ENCODE results near the gene RANGAP1.

RANGAP1 gene

DNA sequence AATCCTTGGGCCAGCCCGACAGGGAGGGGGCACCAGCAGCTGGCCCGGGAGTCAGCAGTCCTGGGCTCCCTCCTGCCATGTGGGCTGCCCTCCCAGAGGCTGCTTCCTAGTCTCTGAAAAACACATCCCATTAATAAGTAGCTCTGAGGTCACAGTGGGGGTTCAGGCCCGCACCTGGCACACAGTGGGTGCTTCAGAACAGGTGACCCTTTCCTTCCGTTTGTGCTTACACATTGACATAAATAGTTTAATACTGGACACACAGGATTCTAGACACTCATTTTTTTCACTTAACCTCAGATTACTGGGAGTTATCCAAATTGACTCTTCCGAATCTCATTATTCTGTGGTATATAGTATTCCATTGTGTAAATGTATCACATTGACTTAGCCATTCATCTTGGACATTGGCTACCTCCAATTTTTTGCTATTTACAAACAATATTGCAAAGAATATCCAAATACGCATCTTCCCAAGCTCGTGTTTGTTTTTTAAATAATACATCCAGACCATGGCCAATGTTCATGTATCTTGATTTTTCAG is 44.8 kb downstream of the RANGAP1 start:
- no peak for ATAC-seq (replicated peaks)
- Mint-ChIP-seq H3K27ac (no peak overlapping the region), H3K4me1 (peaks cover 8 to 9% of the 10 kb centered on the region in 2 donors), H3K36me3 (peaks cover 8% of the 10 kb centered on the region in 2 donors), H3K9me3 (no peaks in the 10 kb centered on the region), H3K4me3 (no peak overlapping the region), H3K27me3 (no peaks in the 10 kb centered on the region)
- no peak for DNase-seq

DNA sequence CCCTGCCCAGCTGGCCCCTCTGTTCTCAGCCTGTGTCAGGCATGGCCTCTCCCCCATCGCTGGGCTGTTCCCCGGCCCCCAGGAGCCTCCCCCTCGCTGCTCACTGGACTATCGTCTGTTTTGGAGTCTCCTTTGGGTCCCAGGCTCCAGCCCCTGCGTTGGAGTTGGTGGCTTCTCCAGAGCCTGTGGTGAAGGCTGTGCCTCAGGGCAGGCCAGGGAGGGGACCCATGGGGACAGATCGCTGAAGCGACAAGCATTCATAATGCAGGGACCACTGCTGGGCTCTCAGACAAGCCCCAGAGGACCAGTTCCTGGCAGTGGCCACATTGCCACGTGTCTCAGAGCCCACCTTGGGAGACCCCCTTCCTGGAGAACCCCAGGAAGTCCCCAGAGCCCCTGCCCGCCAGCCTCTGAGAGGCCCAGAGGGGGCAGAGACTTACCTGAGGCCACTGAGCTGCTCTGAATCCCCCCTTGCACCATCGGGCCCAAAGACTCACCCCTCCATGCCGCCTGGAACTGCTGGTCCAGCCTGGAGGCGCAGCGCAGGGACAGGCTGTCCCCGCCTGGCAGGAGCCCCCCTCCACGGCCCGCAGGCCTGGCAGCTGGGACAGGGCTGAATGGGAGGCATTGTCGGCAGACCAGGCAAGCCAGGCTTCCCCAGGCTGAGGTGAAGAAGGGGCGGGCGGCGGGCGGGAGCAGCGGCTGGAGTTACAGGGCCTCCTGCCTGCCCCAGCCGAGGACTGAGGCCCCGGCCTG is 45.4 kb downstream of the RANGAP1 start, which contains the start of gene CHADL:
CHADL (minus strand) TSS at position 555 of the 756 bp plus-strand sequence; CDS start at position 505, 50 bp downstream.
- Mint-ChIP-seq H3K27ac (peak within 1 kb of the TSS; percentile 83), H3K4me3 (no peak within 1 kb of the TSS), H3K27me3 (no peaks in the 10 kb centered on the region), H3K36me3 (peaks cover 4 to 8% of the 10 kb centered on the region in 2 donors), H3K4me1 (peaks cover 8 to 9% of the 10 kb centered on the region in 2 donors), H3K9me3 (no peaks in the 10 kb centered on the region)
- no peak for DNase-seq
- ATAC-seq (replicated peaks), result no peak

DNA sequence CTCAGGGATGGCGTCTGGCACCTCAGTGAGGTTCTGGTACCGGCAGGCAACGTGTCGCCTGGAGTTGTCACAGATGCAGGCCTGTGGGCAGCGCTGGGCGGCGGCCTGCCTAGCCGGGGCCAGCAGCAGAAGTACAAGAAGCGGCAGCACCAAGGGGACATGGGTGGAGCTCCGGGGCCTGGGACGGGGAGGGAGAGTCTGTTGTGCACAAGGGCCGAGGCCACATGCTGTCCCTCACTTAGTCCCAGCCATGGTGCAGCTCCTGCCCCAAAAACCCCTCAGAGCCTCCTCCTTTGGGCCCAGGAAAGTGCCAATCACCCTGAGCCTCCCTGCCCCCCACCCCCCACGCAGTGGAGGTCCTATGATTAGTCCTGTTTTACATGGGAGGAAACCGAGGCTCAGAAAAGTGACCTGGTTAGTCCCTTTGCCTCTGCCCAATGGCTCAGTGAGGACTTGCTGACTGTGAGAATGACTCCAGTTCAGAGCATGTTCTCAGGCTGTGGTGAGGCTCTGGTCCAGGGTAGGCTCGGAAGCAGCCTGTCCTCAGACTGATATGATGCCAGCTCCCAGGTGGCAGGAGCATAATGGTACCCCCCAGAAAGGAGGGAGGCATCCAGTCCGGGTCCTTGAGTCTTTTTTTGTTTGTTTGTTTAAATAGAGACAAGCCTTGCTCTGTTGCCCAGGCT is 46.4 kb downstream of the RANGAP1 start:
- no peak for ATAC-seq (replicated peaks)
- Mint-ChIP-seq H3K4me3 (peak overlapping the region in 1 of 2 donors; percentile 68), H3K27ac (no peak overlapping the region)

DNA sequence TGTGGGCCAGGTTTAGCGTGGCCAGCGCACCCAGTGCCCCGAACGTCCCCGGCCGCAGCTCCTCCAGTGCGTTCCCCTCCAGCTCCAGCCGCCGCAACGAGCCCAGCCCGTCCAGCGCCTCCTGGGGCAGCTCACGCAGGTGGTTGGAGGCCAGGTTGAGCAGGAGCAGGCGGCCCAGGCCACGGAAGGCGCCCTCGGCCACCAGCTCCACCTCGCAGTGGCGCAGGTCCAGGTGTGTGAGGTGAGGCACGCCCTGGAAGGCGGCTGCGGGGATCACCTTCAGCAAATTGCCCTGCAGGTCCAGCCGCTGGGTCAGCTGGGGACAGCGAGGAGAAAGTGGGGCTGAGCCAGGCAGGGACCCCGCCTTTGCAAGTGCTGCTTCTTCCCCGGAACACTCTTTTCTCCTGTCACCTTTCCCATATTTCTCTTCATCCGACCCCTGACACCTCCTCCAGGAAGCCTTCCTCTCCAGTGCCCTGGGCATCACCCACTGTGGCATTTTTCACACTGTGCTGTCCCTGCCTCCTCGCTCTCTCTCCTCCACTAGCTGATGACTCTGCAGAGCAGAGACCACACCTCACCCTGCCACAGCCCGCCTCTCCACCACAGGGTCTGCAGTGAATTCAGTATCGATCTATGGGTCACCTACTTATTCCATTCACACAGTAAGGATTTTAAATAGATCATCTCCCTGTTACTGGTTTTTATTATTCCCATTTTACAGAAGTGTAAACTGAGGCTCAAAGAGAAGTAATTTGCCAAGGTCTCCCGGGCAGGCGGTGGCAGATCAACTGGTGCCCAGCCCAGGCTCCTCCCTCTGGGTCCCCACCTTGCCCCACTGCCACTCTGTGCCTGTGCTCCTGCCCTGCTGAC is 47.2 kb downstream of the RANGAP1 start:
- peak overlapping the region; percentile 50 to 68 for H3K4me3 Mint-ChIP-seq
- H3K27me3 Mint-ChIP-seq, result no peaks in the 10 kb centered on the region
- H3K9me3 Mint-ChIP-seq, result no peaks in the 10 kb centered on the region
- DNase-seq, result no peak
- peak overlapping the region; percentile 79 for H3K27ac Mint-ChIP-seq
- H3K4me1 Mint-ChIP-seq, result peaks cover 8 to 9% of the 10 kb centered on the region in 2 donors
- H3K36me3 Mint-ChIP-seq, result peaks cover 0 to 8% of the 10 kb centered on the region in 2 donors
- ATAC-seq (replicated peaks), result no peak

More for the DNA sequence above, 46.4 kb downstream of the RANGAP1 start:
- no peak for DNase-seq
- Mint-ChIP-seq H3K4me1 (peaks cover 8 to 9% of the 10 kb centered on the region in 2 donors), H3K27me3 (no peaks in the 10 kb centered on the region), H3K9me3 (no peaks in the 10 kb centered on the region), H3K36me3 (peaks cover 0 to 8% of the 10 kb centered on the region in 2 donors)

DNA sequence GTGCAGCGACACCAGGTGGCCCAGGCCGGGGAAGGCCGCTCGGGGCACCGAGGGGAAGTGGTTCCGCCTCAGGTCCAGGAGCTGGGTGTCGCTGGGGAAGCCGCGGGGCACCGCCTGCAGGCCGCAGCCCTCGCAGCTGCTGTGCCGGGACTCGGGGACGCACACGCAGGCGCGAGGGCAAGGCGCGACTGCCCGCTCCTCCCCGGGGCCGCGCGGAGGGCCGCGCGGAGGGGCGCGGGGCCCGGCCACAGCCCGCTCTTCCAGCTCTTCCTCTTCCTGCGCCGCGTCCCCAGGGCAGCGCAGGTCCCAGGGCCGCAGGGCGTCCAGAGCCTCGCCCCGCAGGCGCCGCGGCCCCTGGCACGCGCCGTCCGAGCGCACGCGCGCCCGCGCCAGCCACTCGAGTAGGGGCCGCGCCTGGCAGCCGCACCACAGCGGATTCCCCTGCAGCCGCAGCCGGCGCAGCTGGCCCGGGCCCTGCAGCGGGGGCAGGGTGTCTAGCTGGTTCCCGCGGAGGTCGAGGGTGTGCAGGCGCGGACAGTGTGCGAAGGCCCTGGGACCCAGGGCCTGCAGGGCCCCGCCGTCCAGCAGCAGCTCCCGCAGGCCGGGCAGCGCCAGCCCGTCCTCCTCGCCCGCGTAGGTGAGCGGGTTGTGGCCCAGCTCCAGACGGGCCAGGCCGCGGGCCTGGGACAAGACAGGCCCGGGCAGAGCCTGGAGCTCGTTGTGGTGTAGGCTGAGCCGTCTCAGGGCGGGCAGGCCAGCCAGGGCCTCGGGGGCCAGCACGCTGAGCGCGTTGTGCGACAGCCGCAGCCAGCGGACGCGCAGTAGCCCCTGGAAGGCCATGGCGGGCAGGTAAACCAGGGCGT is 48.0 kb downstream of the RANGAP1 start:
- no peaks in the 10 kb centered on the region for H3K27me3 Mint-ChIP-seq

DNA sequence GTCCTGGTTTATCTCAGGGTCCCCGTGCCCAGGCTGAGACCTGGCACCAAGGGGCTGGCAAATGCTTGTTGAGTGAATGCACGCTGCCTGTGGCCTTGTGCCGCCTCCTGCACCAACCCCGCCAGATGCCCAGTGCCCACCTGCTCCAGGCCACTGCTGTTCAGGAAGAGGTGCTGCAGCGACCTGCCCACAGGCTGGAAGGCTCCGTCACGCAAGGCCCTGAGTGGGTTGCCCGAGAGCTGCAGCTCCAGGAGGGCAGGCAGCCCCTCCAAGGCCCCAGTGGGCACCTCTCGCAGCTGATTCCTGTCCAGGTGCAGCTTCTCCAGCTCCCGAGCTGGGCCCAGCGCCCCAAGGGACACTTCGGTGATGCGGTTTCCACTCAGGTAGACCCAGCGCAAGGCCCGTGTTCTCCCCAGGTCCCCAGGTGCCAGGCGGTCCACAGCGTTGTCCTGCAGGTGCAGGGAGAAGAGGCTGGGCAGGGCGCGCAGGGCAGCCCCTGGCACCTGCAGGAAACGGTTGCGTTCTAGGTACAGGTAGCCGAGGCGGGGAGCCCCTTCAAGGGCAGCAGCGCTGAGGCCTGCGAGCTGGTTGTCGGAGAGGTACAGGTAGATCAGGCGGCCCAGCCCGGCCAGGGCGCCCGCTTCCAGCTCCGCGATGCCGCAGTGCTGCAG is 48.8 kb downstream of the RANGAP1 start:
- Mint-ChIP-seq H3K9me3 (no peaks in the 10 kb centered on the region), H3K27ac (peak overlapping the region; percentile 80), H3K4me3 (peak overlapping the region; percentile 81 to 84), H3K36me3 (peaks cover 0 to 2% of the 10 kb centered on the region in 2 donors), H3K4me1 (peaks cover 10 to 13% of the 10 kb centered on the region in 2 donors), H3K27me3 (no peaks in the 10 kb centered on the region)
- no peak for ATAC-seq (replicated peaks)
- DNase-seq, result no peak

More for the DNA sequence above, 48.0 kb downstream of the RANGAP1 start:
- Mint-ChIP-seq H3K9me3 (no peaks in the 10 kb centered on the region), H3K27ac (no peak overlapping the region), H3K4me3 (peak overlapping the region; percentile 81 to 84), H3K36me3 (peaks cover 0 to 3% of the 10 kb centered on the region in 2 donors), H3K4me1 (peaks cover 10 to 13% of the 10 kb centered on the region in 2 donors)
- ATAC-seq (replicated peaks) (peak; percentile 93 to 95), DNase-seq (peak; percentile 82)

DNA sequence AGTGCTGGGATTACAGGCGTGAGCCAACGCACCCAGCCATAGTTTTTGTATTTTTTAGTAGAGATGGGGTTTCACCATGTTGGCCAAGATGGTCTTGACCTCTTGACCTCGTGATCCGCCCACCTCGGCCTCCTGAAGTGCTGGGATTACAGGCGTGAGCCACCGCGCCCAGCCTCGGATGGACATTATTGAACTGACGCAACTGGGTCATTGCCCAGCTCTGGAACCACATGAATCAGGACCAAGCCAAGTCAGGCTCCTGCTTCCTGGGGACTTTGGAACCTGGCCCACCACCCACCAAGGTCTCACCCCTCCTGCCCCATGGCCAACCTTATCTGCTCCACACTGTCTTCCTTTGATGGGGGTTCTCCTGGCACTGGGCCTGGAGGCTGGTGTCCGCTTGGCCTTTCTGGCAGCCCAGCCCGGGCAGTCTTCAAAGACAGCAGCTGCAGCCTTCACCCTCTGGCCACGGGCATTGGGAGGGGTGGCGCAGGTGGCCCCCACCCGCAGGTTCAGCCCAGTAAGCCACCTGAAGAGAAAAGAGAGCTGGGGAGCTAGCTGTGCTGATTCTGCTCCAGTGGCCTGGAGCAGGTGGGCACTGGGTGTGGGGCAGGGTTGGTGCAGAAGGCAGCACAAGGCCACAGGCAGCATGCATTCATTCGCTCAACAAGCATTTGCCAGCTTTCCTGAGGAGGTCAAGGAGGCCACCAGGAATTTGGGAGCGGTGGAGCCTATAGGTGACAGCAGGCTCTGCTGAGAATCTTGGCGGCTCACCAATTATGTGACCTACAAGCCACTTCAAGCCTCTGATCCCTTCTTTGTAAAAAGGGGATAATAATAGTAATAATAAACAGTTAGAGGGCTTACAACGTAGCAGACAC is 50.9 kb downstream of the RANGAP1 start:
- DNase-seq, result no peak
- no peak for ATAC-seq (replicated peaks)
- H3K4me1 Mint-ChIP-seq, result peaks cover 10 to 17% of the 10 kb centered on the region in 2 donors
- no peaks in the 10 kb centered on the region for H3K9me3 Mint-ChIP-seq
- peaks cover 8 to 14% of the 10 kb centered on the region in 2 donors for H3K36me3 Mint-ChIP-seq
- no peak overlapping the region for H3K4me3 Mint-ChIP-seq
- H3K27me3 Mint-ChIP-seq, result no peaks in the 10 kb centered on the region
- no peak overlapping the region for H3K27ac Mint-ChIP-seq

DNA sequence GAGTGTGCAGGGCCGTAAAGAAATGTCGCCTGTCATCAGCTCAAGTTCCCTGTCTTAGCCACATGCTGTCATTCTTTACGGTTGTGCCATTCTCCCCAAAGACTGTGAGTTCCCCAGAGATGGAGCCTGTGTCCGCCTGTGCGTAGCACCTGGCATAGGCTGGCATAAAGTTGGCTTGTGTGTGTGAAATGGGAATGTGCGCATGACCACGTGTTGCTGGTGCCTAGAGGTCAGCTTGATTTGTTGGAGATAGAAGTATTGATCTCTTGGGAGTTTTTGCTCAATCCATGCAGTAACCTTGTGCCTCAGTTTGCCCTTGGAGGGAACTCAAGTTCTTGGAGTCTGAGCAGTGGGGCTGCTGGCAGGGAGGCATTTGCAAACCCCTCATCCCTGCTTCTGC is 54.6 kb downstream of the RANGAP1 start:
- DNase-seq (no peak), ATAC-seq (replicated peaks) (no peak)
- H3K9me3 Mint-ChIP-seq, result no peaks in the 10 kb centered on the region
- no peak overlapping the region for H3K4me3 Mint-ChIP-seq
- peaks cover 21 to 34% of the 10 kb centered on the region in 2 donors for H3K36me3 Mint-ChIP-seq
- no peaks in the 10 kb centered on the region for H3K27me3 Mint-ChIP-seq
- peaks cover 6 to 10% of the 10 kb centered on the region in 2 donors for H3K4me1 Mint-ChIP-seq
- H3K27ac Mint-ChIP-seq, result no peak overlapping the region

DNA sequence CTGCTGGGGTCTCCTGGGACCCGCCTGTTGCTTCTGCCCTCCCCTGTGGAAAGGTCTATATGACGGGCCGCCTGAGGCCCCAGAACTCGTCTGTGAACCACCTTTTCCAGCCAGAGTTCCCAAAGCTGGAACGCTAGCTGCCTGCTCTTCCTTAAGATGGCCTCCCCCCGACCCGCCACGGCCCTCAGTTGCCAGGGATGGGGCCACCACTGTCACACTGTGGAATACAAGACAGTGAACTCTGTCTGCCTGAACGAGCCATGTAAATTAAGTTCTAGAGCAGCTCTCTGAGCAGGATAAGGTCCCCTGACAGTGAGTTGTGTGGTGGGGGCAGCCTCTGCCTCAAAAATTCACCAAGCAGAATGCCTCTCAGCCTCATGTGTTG is 55.6 kb downstream of the RANGAP1 start:
- Mint-ChIP-seq H3K4me3 (no peak overlapping the region), H3K4me1 (peaks cover 6 to 10% of the 10 kb centered on the region in 2 donors), H3K9me3 (no peaks in the 10 kb centered on the region), H3K27ac (no peak overlapping the region), H3K36me3 (peaks cover 26 to 38% of the 10 kb centered on the region in 2 donors), H3K27me3 (no peaks in the 10 kb centered on the region)
- DNase-seq, result no peak
- no peak for ATAC-seq (replicated peaks)

DNA sequence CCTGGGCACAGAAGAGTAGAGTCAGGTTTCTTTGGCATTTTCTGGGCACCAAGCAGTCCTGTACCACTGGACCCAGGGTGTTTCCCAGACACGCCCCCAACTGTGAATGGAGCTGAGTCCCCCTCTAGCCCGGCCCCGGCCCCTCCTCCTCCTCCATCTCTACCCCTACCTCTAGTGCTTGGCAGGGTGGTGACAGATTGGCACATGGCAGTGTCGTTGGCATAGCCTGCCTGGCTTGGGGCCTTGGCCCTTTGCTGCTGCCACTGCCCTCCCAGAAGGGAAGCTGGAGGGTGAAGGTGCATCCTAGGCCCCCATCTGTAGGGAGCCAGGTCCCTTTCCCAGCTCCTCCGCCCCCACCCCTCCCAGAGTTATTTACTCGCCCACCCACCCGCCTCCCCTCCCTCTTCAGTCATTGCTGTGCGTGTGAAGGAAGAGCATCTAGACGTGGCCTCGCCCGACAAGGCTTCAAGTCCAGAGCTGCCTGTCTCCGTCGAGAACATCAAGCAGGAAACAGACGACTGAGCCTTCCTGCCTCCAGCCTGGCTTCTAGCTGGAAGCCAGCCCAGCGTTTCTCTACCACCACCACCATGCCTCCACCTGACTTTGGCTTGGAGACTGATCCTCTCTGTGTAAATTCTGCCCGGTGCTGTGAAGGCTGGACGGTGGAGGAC is 56.1 kb downstream of the RANGAP1 start:
- Mint-ChIP-seq H3K9me3 (no peaks in the 10 kb centered on the region), H3K4me3 (no peak overlapping the region), H3K4me1 (peaks cover 6 to 10% of the 10 kb centered on the region in 2 donors), H3K27me3 (no peaks in the 10 kb centered on the region), H3K27ac (no peak overlapping the region), H3K36me3 (peaks cover 29 to 42% of the 10 kb centered on the region in 2 donors)
- ATAC-seq (replicated peaks) (no peak), DNase-seq (no peak)

DNA sequence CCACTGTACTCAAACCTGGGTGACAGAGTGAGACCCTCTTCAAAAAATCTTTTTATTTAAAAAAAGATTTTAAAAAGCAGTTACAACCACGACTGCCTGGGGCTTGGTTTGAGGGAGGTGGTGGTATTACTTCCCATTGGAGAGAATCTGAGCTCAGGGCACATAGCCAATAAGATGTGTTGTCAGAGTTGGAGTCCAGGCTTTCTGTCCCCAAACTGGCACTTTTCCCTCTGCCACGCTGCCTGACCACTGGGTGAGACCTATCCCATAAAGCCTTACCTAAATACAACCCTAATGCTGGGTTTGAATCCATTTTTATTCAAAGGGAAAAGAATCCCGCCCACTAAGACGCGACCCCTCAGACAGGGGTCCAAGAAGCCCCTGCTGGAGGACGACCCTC is 56.8 kb downstream of the RANGAP1 start:
- DNase-seq (no peak), ATAC-seq (replicated peaks) (no peak)
- Mint-ChIP-seq H3K27me3 (no peaks in the 10 kb centered on the region), H3K4me3 (no peak overlapping the region), H3K36me3 (peaks cover 29 to 49% of the 10 kb centered on the region in 2 donors), H3K4me1 (peaks cover 6 to 10% of the 10 kb centered on the region in 2 donors), H3K27ac (no peak overlapping the region), H3K9me3 (no peaks in the 10 kb centered on the region)

Data from stimulated activated naive B cell treated with anti-CD40 and anti-IgM and Interleukin-4, amounts not matched to agents 10 μg/mL and 1 μg/mL and 100 μg/mL, for 72 hours (primary cell).